ENCODE measurements around the gene GNAI2. TPM values are rescaled to one million over a fixed set of nuclear protein-coding genes. Genes with fewer than 3 reads are reported as not detected.

Gene GNAI2
- total RNA-seq, 1 experiment from 2014 or later = 201 TPM

- Histone ChIP-seq H4K20me1 (ENCODE audit: insufficient read depth) (no peaks in the 10 kb centered on the region), H2AFZ (no peak overlapping the region), H3K36me3 (ENCODE audit: low read depth) (no peaks in the 10 kb centered on the region), H3K4me2 (peak overlapping the region; percentile 59), H3K9me3 (ENCODE audit: insufficient read depth, low read depth) (no peaks in the 10 kb centered on the region), H3K79me2 (ENCODE audit: low read depth) (peaks cover 5% of the 10 kb centered on the region; the same call in 1 of the 2 replicates), H3K4me1 (replicated peaks; ENCODE audit: insufficient read depth) (peaks cover 57% of the 10 kb centered on the region), H3K27ac (peak overlapping the region; percentile 86), H3K9me2 (ENCODE audit: insufficient read depth) (no peaks in the 10 kb centered on the region), H3K27me3 (ENCODE audit: insufficient read depth, low read depth) (no peaks in the 10 kb centered on the region), H3F3A (ENCODE audit: insufficient read depth, low read depth) (peaks cover 34% of the 10 kb centered on the region), H3K4me3 (no peak overlapping the region)
- TF ChIP-seq, protein P1, sequence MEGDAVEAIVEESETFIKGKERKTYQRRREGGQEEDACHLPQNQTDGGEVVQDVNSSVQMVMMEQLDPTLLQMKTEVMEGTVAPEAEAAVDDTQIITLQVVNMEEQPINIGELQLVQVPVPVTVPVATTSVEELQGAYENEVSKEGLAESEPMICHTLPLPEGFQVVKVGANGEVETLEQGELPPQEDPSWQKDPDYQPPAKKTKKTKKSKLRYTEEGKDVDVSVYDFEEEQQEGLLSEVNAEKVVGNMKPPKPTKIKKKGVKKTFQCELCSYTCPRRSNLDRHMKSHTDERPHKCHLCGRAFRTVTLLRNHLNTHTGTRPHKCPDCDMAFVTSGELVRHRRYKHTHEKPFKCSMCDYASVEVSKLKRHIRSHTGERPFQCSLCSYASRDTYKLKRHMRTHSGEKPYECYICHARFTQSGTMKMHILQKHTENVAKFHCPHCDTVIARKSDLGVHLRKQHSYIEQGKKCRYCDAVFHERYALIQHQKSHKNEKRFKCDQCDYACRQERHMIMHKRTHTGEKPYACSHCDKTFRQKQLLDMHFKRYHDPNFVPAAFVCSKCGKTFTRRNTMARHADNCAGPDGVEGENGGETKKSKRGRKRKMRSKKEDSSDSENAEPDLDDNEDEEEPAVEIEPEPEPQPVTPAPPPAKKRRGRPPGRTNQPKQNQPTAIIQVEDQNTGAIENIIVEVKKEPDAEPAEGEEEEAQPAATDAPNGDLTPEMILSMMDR (conservative IDR thresholded peaks at IDR 0.05) = no peak
- TF ChIP-seq EZH2 (IDR thresholded peaks at IDR 0.05; ENCODE audit: low read depth) = no peak
- intact Hi-C loops (cut with micrococcal nuclease; ENCODE audit: unreplicated experiment) = loop anchor here (2.0 to 5.0 kb wide), 5 partner anchors 29 to 339 kb away; partner anchors contain the start of genes GNAI2, HYAL3 and NAA80
- no TSS peak for BruUV-seq (replicated peaks)
- no peak for DNase-seq
- ChIA-PET POLR2A (ENCODE audit: unreplicated experiment) (no interaction called here), CTCF (interaction anchor here (0.5 kb wide), 1 partner anchor 32 kb away, joined by 4 read pairs; no protein-coding TSS in a partner anchor)
These were observed 29.6 kb downstream of the GNAI2 start for GRCh38 chr3:50265571-50265970.

DNA sequence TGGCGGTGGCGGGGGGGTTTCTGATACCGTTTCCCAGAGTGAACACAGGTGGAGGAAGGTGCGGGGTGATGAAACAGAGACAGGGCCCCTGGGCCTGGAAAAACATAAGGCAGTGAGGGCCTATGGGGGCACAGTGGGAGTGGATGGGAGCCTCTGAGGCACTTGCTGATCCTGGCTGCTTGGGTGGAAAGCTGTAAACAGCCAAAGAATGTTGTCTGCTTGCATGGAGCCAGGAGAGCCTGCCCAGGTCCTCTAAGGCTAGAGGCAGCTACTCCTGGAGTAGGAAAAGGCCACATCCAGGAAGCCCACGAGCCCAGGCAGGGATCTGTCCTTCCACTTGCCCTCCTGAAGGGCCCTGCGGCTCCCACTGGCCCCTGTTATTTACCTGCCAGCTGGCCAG lies 30.0 kb downstream of the GNAI2 start:
- peaks cover 62% of the 10 kb centered on the region for H3K4me1 ChIP-seq (replicated peaks; ENCODE audit: insufficient read depth)
- H3K27ac ChIP-seq = peak overlapping the region; percentile 86
- H3K4me3 ChIP-seq = no peak overlapping the region
- H3K4me2 ChIP-seq = peak overlapping the region; percentile 59
- no peaks in the 10 kb centered on the region for H3K27me3 ChIP-seq (ENCODE audit: insufficient read depth, low read depth)
- intact Hi-C loops (cut with micrococcal nuclease; ENCODE audit: unreplicated experiment) = loop anchor here (5.0 kb wide), 1 partner anchor 71 kb away; no protein-coding TSS in a partner anchor
- no peak overlapping the region for H2AFZ ChIP-seq
- no peaks in the 10 kb centered on the region for H4K20me1 ChIP-seq (ENCODE audit: insufficient read depth)
- no TSS peak for BruUV-seq (replicated peaks)
- peaks cover 34% of the 10 kb centered on the region for H3F3A ChIP-seq (ENCODE audit: insufficient read depth, low read depth)
- H3K36me3 ChIP-seq (ENCODE audit: low read depth) = no peaks in the 10 kb centered on the region
- TF ChIP-seq EZH2 (IDR thresholded peaks at IDR 0.05; ENCODE audit: low read depth) = no peak
- TF ChIP-seq, protein P1 (conservative IDR thresholded peaks at IDR 0.05) = no peak
- H3K9me3 ChIP-seq (ENCODE audit: insufficient read depth, low read depth) = no peaks in the 10 kb centered on the region
- ChIA-PET CTCF (interaction anchor here (0.5 kb wide), 1 partner anchor 32 kb away, joined by 4 read pairs; no protein-coding TSS in a partner anchor), POLR2A (ENCODE audit: unreplicated experiment) (no interaction called here)
- DNase-seq = no peak
- peaks cover 10% of the 10 kb centered on the region for H3K79me2 ChIP-seq (ENCODE audit: low read depth)
- H3K9me2 ChIP-seq (ENCODE audit: insufficient read depth) = no peaks in the 10 kb centered on the region

- Histone ChIP-seq H3K9me3 (ENCODE audit: insufficient read depth, low read depth) (no peaks in the 10 kb centered on the region), H3K9me2 (ENCODE audit: insufficient read depth) (no peaks in the 10 kb centered on the region), H4K20me1 (ENCODE audit: insufficient read depth) (no peaks in the 10 kb centered on the region), H3F3A (ENCODE audit: insufficient read depth, low read depth) (peaks cover 41% of the 10 kb centered on the region), H2AFZ (no peak overlapping the region), H3K4me2 (0 out of 2 replicates have a peak overlapping the region, but pooled peaks have one; percentile 59), H3K36me3 (ENCODE audit: low read depth) (no peaks in the 10 kb centered on the region), H3K27ac (peak overlapping the region; percentile 86; the same call in 1 of the 2 replicates), H3K79me2 (ENCODE audit: low read depth) (peaks cover 15% of the 10 kb centered on the region), H3K4me3 (no peak overlapping the region), H3K4me1 (replicated peaks; ENCODE audit: insufficient read depth) (peaks cover 70% of the 10 kb centered on the region), H3K27me3 (ENCODE audit: insufficient read depth, low read depth) (no peaks in the 10 kb centered on the region)
- ChIA-PET POLR2A (ENCODE audit: unreplicated experiment) (interaction anchor here (0.6 to 1.6 kb wide), 2 partner anchors 31 to 50 kb away, joined by 4 to 6 read pairs; partner anchors contain the start of gene GNAI2), CTCF (no interaction called here)
- no TSS peak for BruUV-seq (replicated peaks)
- no peak for DNase-seq
- intact Hi-C loops (cut with micrococcal nuclease; ENCODE audit: unreplicated experiment) = loop anchor here (5.0 kb wide), 1 partner anchor 70 kb away; no protein-coding TSS in a partner anchor
- TF ChIP-seq EZH2 (IDR thresholded peaks at IDR 0.05; ENCODE audit: low read depth) = no peak
- TF ChIP-seq, protein P1 (conservative IDR thresholded peaks at IDR 0.05) = no peak
These were observed 30.8 kb downstream of the GNAI2 start for GRCh38 chr3:50266836-50267235.

Data from PC-9 (cell line).